SK-N-SH (cell line): Measurements from ENCODE around the gene LSMEM2. TPM values are rescaled to one million over a fixed set of nuclear protein-coding genes. Genes with fewer than 3 reads are reported as not detected.

Experiments used
- CTCF ChIA-PET: fragments of 300-600, 350-600 bp; formaldehyde crosslinking; extraction: SDS; loops from one replicate; lab custom pipeline; 2021; lab: Yijun Ruan, JAX
- POLR2A ChIA-PET: fragments of 350-600 bp; sonication (Branson Sonifier 250); formaldehyde crosslinking; extraction: SDS; loops from one replicate; lab custom pipeline; 2020; ENCODE audit warnings: antibody characterized with exemption, inconsistent platforms; lab: Yijun Ruan, JAX
- DNase-seq: peaks from one replicate; pipeline ENCODE4 v3.0.0; 2012
- H2AFZ ChIP-seq: fragments of 200-600 bp; sonication (generic); 2 replicates; pipeline ENCODE4 v1.8.1; 2016; ENCODE audit warnings: antibody characterized with exemption, mild to moderate bottlenecking, low read depth
- H3F3A ChIP-seq: fragments of 200-600 bp; sonication (generic); replicated peaks from 2 replicates; pipeline ENCODE3; 2016; ENCODE audit warnings: antibody characterized with exemption, mild to moderate bottlenecking; ENCODE audit not compliant: insufficient read depth
- H3K27ac ChIP-seq, 2 experiments: fragments of 200-500 bp in 1 of 2; fragments of 200-600 bp in 1 of 2; sonication (Bioruptor generic) in 1 of 2; sonication (generic), shearing (Covaris generic) in 1 of 2; 2 replicates each; pipeline versions ENCODE4 v1.5.1 to v1.6.1; 2014 to 2016; ENCODE audit warnings: low read depth in 2 of 2, inconsistent platforms in 1 of 2, low read length in 1 of 2, mild to moderate bottlenecking in 1 of 2, mixed read lengths in 1 of 2
- H3K27me3 ChIP-seq: fragments of 200-600 bp; sonication (generic), shearing (Covaris generic); 2 replicates; pipeline ENCODE4 v1.6.1; 2016; ENCODE audit warnings: mixed run types; ENCODE audit not compliant: insufficient read depth
- H3K36me3 ChIP-seq, 2 experiments: fragments of 200-500 bp in 1 of 2; fragments of 200-600 bp in 1 of 2; sonication (Bioruptor generic) in 1 of 2; sonication (generic) in 1 of 2; replicated peaks in 1 of 2; 2 replicates each; pipeline versions ENCODE3 to v1.5.1; 2014 to 2016; ENCODE audit warnings: low read length in 1 of 2, mild to moderate bottlenecking in 1 of 2; ENCODE audit not compliant: insufficient read depth in 2 of 2, control insufficient read depth in 1 of 2
- H3K4me1 ChIP-seq, 2 experiments: fragments of 200-500 bp in 1 of 2; fragments of 200-600 bp in 1 of 2; sonication (Bioruptor generic) in 1 of 2; sonication (generic), shearing (Covaris generic) in 1 of 2; 2 replicates each; pipeline versions ENCODE4 v1.5.1 to v1.6.1; 2014 to 2016; ENCODE audit warnings: low read depth in 1 of 2, low read length in 1 of 2, mixed run types in 1 of 2; ENCODE audit not compliant: insufficient read depth in 2 of 2, control insufficient read depth in 1 of 2
- H3K4me2 ChIP-seq: fragments of 200-600 bp; sonication (generic), shearing (Covaris generic); 2 replicates; pipeline ENCODE4 v1.6.1; 2017; ENCODE audit warnings: mixed run types
- H3K4me3 ChIP-seq, 2 experiments: fragments of 200-500 bp in 1 of 2; fragments of 200-600 bp in 1 of 2; sonication (Bioruptor generic) in 1 of 2; sonication (generic), shearing (Covaris generic) in 1 of 2; 2 replicates each; pipeline versions ENCODE4 v1.5.1 to v1.8.1; 2014 to 2016; ENCODE audit warnings: low read depth in 2 of 2, inconsistent platforms in 1 of 2, low read length in 1 of 2, mild to moderate bottlenecking in 1 of 2, mixed read lengths in 1 of 2, moderate library complexity in 1 of 2
- H3K79me2 ChIP-seq: fragments of 200-600 bp; sonication (generic); 2 replicates; pipeline ENCODE4 v1.8.1; 2017; ENCODE audit warnings: mild to moderate bottlenecking; ENCODE audit not compliant: insufficient read depth
- H3K9ac ChIP-seq: fragments of 200-600 bp; sonication (generic); 2 replicates; pipeline ENCODE4 v1.6.1; 2017; ENCODE audit warnings: mixed run types
- H3K9me2 ChIP-seq: fragments of 200-600 bp; sonication (generic); 2 replicates; pipeline ENCODE4 v1.6.1; 2017; ENCODE audit warnings: mixed run types
- H3K9me3 ChIP-seq: fragments of 200-600 bp; sonication (generic); 2 replicates; pipeline ENCODE4 v1.6.1; 2017; ENCODE audit warnings: mixed run types, mild to moderate bottlenecking, moderate library complexity
- H4K20me1 ChIP-seq: fragments of 200-600 bp; sonication (generic); 2 replicates; pipeline ENCODE4 v1.6.1; 2017; ENCODE audit warnings: mild to moderate bottlenecking, mixed run types; ENCODE audit not compliant: insufficient read depth
- CHD2 ChIP-seq: fragments of 150-350 bp; IDR thresholded peaks from 2 replicates; pipeline ENCODE4 v1.6.1; 2018; ENCODE audit warnings: low read length; ENCODE audit not compliant: partially characterized antibody
- ELF1 ChIP-seq: IDR thresholded peaks from 2 replicates; pipeline ENCODE4 v1.4.0; 2012
- EP300 ChIP-seq, 2 experiments: IDR thresholded peaks; 2 replicates each; pipeline versions ENCODE4 v1.4.0 to v1.6.1; 2012; ENCODE audit warnings: borderline replicate concordance in 1 of 2, low read depth in 1 of 2, low read length in 1 of 2
- EZH2phosphoT487 ChIP-seq: fragments of 200-600 bp; sonication (generic); IDR thresholded peaks from 2 replicates; pipeline ENCODE4 v1.6.1; 2017; ENCODE audit warnings: low read depth, mixed run types, mild to moderate bottlenecking, antibody characterized with exemption, moderate library complexity, borderline replicate concordance
- FOSL2 ChIP-seq: IDR thresholded peaks from 2 replicates; pipeline ENCODE4 v1.4.0; 2012; ENCODE audit warnings: low read depth, mild to moderate bottlenecking, moderate library complexity, borderline replicate concordance
- FOXJ3 ChIP-seq: sonication (generic); formaldehyde crosslinking; IDR thresholded peaks from 2 replicates; pipeline ENCODE4 v1.5.1; 2020; ENCODE audit warnings: mild to moderate bottlenecking, missing genetic modification reagents
- FOXM1 ChIP-seq: IDR thresholded peaks from 2 replicates; pipeline ENCODE4 v1.4.0; 2012; ENCODE audit warnings: low read depth, mild to moderate bottlenecking
- GABPA ChIP-seq: IDR thresholded peaks from 2 replicates; pipeline ENCODE4 v1.4.0; 2012; ENCODE audit warnings: low read depth, mild to moderate bottlenecking
- IRF3 ChIP-seq: fragments of 150-350 bp; IDR thresholded peaks from 2 replicates; pipeline ENCODE4 v1.6.1; 2016; ENCODE audit warnings: mild to moderate bottlenecking, low read depth, low read length
- JUND ChIP-seq: IDR thresholded peaks from 2 replicates; pipeline ENCODE4 v1.4.0; 2012
- MAX ChIP-seq: IDR thresholded peaks from 2 replicates; pipeline ENCODE4 v1.4.0; 2012; ENCODE audit warnings: low read depth
- MEF2A ChIP-seq: IDR thresholded peaks from 2 replicates; pipeline ENCODE4 v1.4.0; 2012; ENCODE audit warnings: low read depth, borderline replicate concordance
- MXI1 ChIP-seq: IDR thresholded peaks from 2 replicates; pipeline ENCODE4 v1.6.1; 2012; ENCODE audit warnings: mild to moderate bottlenecking, low read depth, low read length, improper control_type of control experiment
- PBX3 ChIP-seq: IDR thresholded peaks from 2 replicates; pipeline ENCODE4; 2012
- POLR2AphosphoS5 ChIP-seq: IDR thresholded peaks from 2 replicates; pipeline ENCODE4 v1.6.1; 2012; ENCODE audit warnings: low read depth, low read length
- RCOR1 ChIP-seq: fragments of 150-350 bp; IDR thresholded peaks from 2 replicates; pipeline ENCODE4 v1.6.1; 2017; ENCODE audit warnings: antibody characterized with exemption, low read length
- RXRA ChIP-seq: IDR thresholded peaks from 2 replicates; pipeline ENCODE4 v1.4.0; 2012; ENCODE audit warnings: low read depth, mild to moderate bottlenecking, borderline replicate concordance
- SIN3A ChIP-seq: IDR thresholded peaks from 2 replicates; pipeline ENCODE4 v1.6.1; 2012; ENCODE audit warnings: low read depth, mild to moderate bottlenecking, low read length, moderate library complexity, borderline replicate concordance
- TAF1 ChIP-seq: IDR thresholded peaks from 2 replicates; pipeline ENCODE4 v1.6.1; 2012; ENCODE audit warnings: low read depth, mild to moderate bottlenecking, low read length, moderate library complexity, borderline replicate concordance
- TCF12 ChIP-seq: IDR thresholded peaks from 2 replicates; pipeline ENCODE4 v1.4.0; 2012
- TEAD4 ChIP-seq: IDR thresholded peaks from 2 replicates; pipeline ENCODE4 v1.4.0; 2012; ENCODE audit warnings: mild to moderate bottlenecking, borderline replicate concordance; ENCODE audit not compliant: insufficient read depth
- USF1 ChIP-seq: IDR thresholded peaks from 2 replicates; pipeline ENCODE4 v1.4.0; 2012; ENCODE audit warnings: low read depth, borderline replicate concordance
- USF2 ChIP-seq: fragments of 150-350 bp; IDR thresholded peaks from 2 replicates; pipeline ENCODE4 v1.6.1; 2017; ENCODE audit warnings: antibody characterized with exemption, low read length, low read depth, borderline replicate concordance
- WGBS: methylation state at CpG from one replicate; pipeline ENCODE4 v1.1.6; 2017; ENCODE audit warnings: low lambda C conversion rate; 5-methylcytosine and 5-hydroxymethylcytosine counted together
- polyA plus RNA-seq, 3 experiments: library from polyadenylated mRNA; depleted of rRNA; stranded (reverse); fragments of >200 nt; gene quantifications; 2 replicates each; pipeline ENCODE4 v1.2.3, GENCODE V29; 2012

Gene LSMEM2
- polyA plus RNA-seq, 1 of the 3 experiments (the other 2 are of a cell fraction): 0.03 TPM

GRCh38 chr3:50232303-50232702 lies 46.6 kb upstream of the LSMEM2 start:
- Histone ChIP-seq H3K27ac (no peak overlapping the region), H3K79me2 (peaks cover 13% of the 10 kb centered on the region), H3K4me3 (no peak overlapping the region), H4K20me1 (0 out of 2 replicates have a peak, but pooled peaks cover 3% of the 10 kb centered on the region), H3K4me2 (no peak overlapping the region), H3K9me3 (no peaks in the 10 kb centered on the region), H3K9ac (no peak overlapping the region), H3K4me1 (peaks cover 3 to 6% of the 10 kb centered on the region in 2 experiments; a peak in 1 of 4 replicates), H3F3A (peaks cover 3% of the 10 kb centered on the region), H2AFZ (no peak overlapping the region), H3K9me2 (no peaks in the 10 kb centered on the region)
- 57% methylated on average over 3 of the region's 3 CpGs for WGBS
- no peak for DNase-seq
- ChIA-PET POLR2A (no interaction called here), CTCF (interaction anchor here (0.6 to 61.6 kb wide), 3 partner anchors 16 to 272 kb away, joined by 3 to 1375 read pairs (median 433); partner anchors contain the start of genes GNAI2 and GNAT1)
- TF ChIP-seq USF1 (no peak), CHD2 (no peak), FOSL2 (no peak), MAX (no peak), FOXJ3 (CRISPR knock-in tag) (no peak), RCOR1 (no peak), RXRA (no peak), EZH2phosphoT487 (no peak), USF2 (no peak), MXI1 (no peak), JUND (no peak), POLR2AphosphoS5 (no peak), EP300 (IDR thresholded peaks at IDR 0.05; ENCODE audit: borderline replicate concordance in 1 of 2, low read depth in 1 of 2, low read length in 1 of 2) (no peak), SIN3A (no peak), TCF12 (no peak), TAF1 (no peak)
- TF ChIP-seq, all 33 proteins: peak for 0
- Histone ChIP-seq H3K27me3 (no peaks in the 10 kb centered on the region), H3K36me3 (no peaks in the 10 kb centered on the region)

- H3K27ac ChIP-seq: no peak overlapping the region
- WGBS: 92% methylated on average over 3 of the region's 4 CpGs
- CTCF ChIA-PET: interaction anchor here (1.3 to 61.6 kb wide), 4 partner anchors 8 to 47 kb away, joined by 4 to 1375 read pairs (median 219); partner anchors contain the start of genes GNAI2 and GNAT1
- no peaks in the 10 kb centered on the region for H3K9me3 ChIP-seq
- H3K9me2 ChIP-seq: no peaks in the 10 kb centered on the region
- no peak overlapping the region for H2AFZ ChIP-seq
- no peak overlapping the region for H3K9ac ChIP-seq
- H3K27me3 ChIP-seq: no peaks in the 10 kb centered on the region
- no peak overlapping the region for H3K4me3 ChIP-seq
- H4K20me1 ChIP-seq: peaks cover 3% of the 10 kb centered on the region
- no peak for TF ChIP-seq ELF1
- no peak for TF ChIP-seq EZH2phosphoT487
- TF ChIP-seq TEAD4: no peak
- TF ChIP-seq FOSL2: no peak
- no peak for TF ChIP-seq FOXM1
- TF ChIP-seq IRF3: no peak
- no peak for TF ChIP-seq JUND
- TF ChIP-seq PBX3: no peak
- no peak for TF ChIP-seq MEF2A
- no peak for TF ChIP-seq USF2
- no peak for TF ChIP-seq GABPA
- no peak overlapping the region for H3K4me2 ChIP-seq
- no peaks in the 10 kb centered on the region for H3K36me3 ChIP-seq
- DNase-seq: no peak
- peaks cover 3 to 4% of the 10 kb centered on the region in 2 experiments; a peak in 1 of 4 replicates for H3K4me1 ChIP-seq
- H3K79me2 ChIP-seq: peaks cover 22% of the 10 kb centered on the region
- H3F3A ChIP-seq: peaks cover 6% of the 10 kb centered on the region
- POLR2A ChIA-PET: no interaction called here
These were observed 45.7 kb upstream of the LSMEM2 start for GRCh38 chr3:50233176-50233575.
